Right ventricle myocardium superior (tissue), 1 donor: ENCODE results near the gene PCDHGA12. TPM values are rescaled to one million over a fixed set of nuclear protein-coding genes. Genes with fewer than 3 reads are reported as not detected.

ENCODE experiments used
- total RNA-seq: library from RNA; stranded (reverse); fragmentation: NEBNext Ultra II Directional; extraction: Animal tissue kit (Norgen Biotek cat#: 25700); gene quantifications from one replicate; pipeline ENCODE4 v1.2.1, GENCODE V29; 2021
- donor health status: DM: no; HTN: yes; CAD: no; lungs with severe emphysema.

PCDHGA12 gene
- total RNA-seq, 1 donor from 2014 or later = 4.9 TPM

Other genes starting within 250 kb of the PCDHGA12 start
- 2.2 TPM for gene PCDHB16, start 248.1 kb upstream of the PCDHGA12 start, total RNA-seq
- gene PCDHB9, start 243.3 kb upstream of the PCDHGA12 start, total RNA-seq = 0.81 TPM
- gene PCDHB10, start 238.2 kb upstream of the PCDHGA12 start, total RNA-seq = 0.81 TPM
- gene PCDHB11, start 230.9 kb upstream of the PCDHGA12 start, total RNA-seq = 0.73 TPM
- 1.0 TPM for gene PCDHB12, start 221.8 kb upstream of the PCDHGA12 start, total RNA-seq
- 2.8 TPM for gene PCDHB13, start 216.6 kb upstream of the PCDHGA12 start, total RNA-seq
- 3.3 TPM for gene PCDHB14, start 207.2 kb upstream of the PCDHGA12 start, total RNA-seq
- gene PCDHB15, start 185.1 kb upstream of the PCDHGA12 start, total RNA-seq = 3.9 TPM
- gene SLC25A2, start 126.5 kb upstream of the PCDHGA12 start, total RNA-seq = 0.16 TPM
- gene TAF7, start 109.7 kb upstream of the PCDHGA12 start, total RNA-seq = 101 TPM
- 2.7 TPM for gene PCDHGA1, start 100.0 kb upstream of the PCDHGA12 start, total RNA-seq
- 6.5 TPM for gene PCDHGA2, start 91.7 kb upstream of the PCDHGA12 start, total RNA-seq
- gene PCDHGA3, start 86.7 kb upstream of the PCDHGA12 start, total RNA-seq = 13.0 TPM
- 7.8 TPM for gene PCDHGB1, start 80.4 kb upstream of the PCDHGA12 start, total RNA-seq
- gene PCDHGA4, start 75.5 kb upstream of the PCDHGA12 start, total RNA-seq = 9.3 TPM
- gene PCDHGB2, start 70.5 kb upstream of the PCDHGA12 start, total RNA-seq = 9.2 TPM
- 6.6 TPM for gene PCDHGA5, start 66.3 kb upstream of the PCDHGA12 start, total RNA-seq
- gene PCDHGB3, start 60.3 kb upstream of the PCDHGA12 start, total RNA-seq = 7.6 TPM
- gene PCDHGA6, start 56.6 kb upstream of the PCDHGA12 start, total RNA-seq = 6.7 TPM
- 7.7 TPM for gene PCDHGA7, start 47.8 kb upstream of the PCDHGA12 start, total RNA-seq
- gene PCDHGB4, start 42.8 kb upstream of the PCDHGA12 start, total RNA-seq = 5.8 TPM
- 10.1 TPM for gene PCDHGA8, start 37.9 kb upstream of the PCDHGA12 start, total RNA-seq
- gene PCDHGB5, start 32.6 kb upstream of the PCDHGA12 start, total RNA-seq = 7.2 TPM
- 4.3 TPM for gene PCDHGA9, start 27.7 kb upstream of the PCDHGA12 start, total RNA-seq
- 6.2 TPM for gene PCDHGB6, start 22.5 kb upstream of the PCDHGA12 start, total RNA-seq
- 5.4 TPM for gene PCDHGA10, start 17.5 kb upstream of the PCDHGA12 start, total RNA-seq
- gene PCDHGB7, start 12.8 kb upstream of the PCDHGA12 start, total RNA-seq = 9.8 TPM
- gene PCDHGA11, start 9.5 kb upstream of the PCDHGA12 start, total RNA-seq = 5.1 TPM
- gene PCDHGC3, start 45.5 kb downstream of the PCDHGA12 start, total RNA-seq = 17.1 TPM
- 3.0 TPM for gene PCDHGC4, start 54.5 kb downstream of the PCDHGA12 start, total RNA-seq
- gene PCDHGC5, start 58.6 kb downstream of the PCDHGA12 start, total RNA-seq = 3.0 TPM
- 32.0 TPM for gene DIAPH1, start 188.5 kb downstream of the PCDHGA12 start, total RNA-seq
- gene HDAC3, start 206.3 kb downstream of the PCDHGA12 start, total RNA-seq = 29.1 TPM
- 0.86 TPM for gene RELL2, start 206.5 kb downstream of the PCDHGA12 start, total RNA-seq
- gene FCHSD1, start 220.9 kb downstream of the PCDHGA12 start, total RNA-seq = 2.6 TPM